ENCODE measurements around the gene SLC1A3. TPM values are rescaled to one million over a fixed set of nuclear protein-coding genes. Genes with fewer than 3 reads are reported as not detected.

Gene SLC1A3
- total RNA-seq, 1 experiment from 2014 or later, result 17.0 TPM

GRCh38 chr5:36655161-36655560 lies 48.8 kb downstream of the SLC1A3 start:
- DNase-seq (ENCODE audit: low read depth), result peak; percentile 28

- no peak for DNase-seq (ENCODE audit: low read depth)
Observed at GRCh38 chr5:36656556-36656955, 50.1 kb downstream of the SLC1A3 start.

GRCh38 chr5:36657563-36657995 lies 51.2 kb downstream of the SLC1A3 start:
- DNase-seq (ENCODE audit: low read depth), result peak; percentile 99

GRCh38 chr5:36658038-36658756 lies 51.8 kb downstream of the SLC1A3 start:
- DNase-seq (ENCODE audit: low read depth), result no peak

- DNase-seq (ENCODE audit: low read depth), result no peak
Observed at GRCh38 chr5:36659411-36659810, 53.0 kb downstream of the SLC1A3 start.

GRCh38 chr5:36660397-36661049 lies 54.1 kb downstream of the SLC1A3 start:
- no peak for DNase-seq (ENCODE audit: low read depth)

- no peak for DNase-seq (ENCODE audit: low read depth)
Observed at GRCh38 chr5:36661456-36662220, 55.2 kb downstream of the SLC1A3 start.

GRCh38 chr5:36662291-36662851 lies 56.0 kb downstream of the SLC1A3 start:
- no peak for DNase-seq (ENCODE audit: low read depth)

- peak; percentile 79 for DNase-seq (ENCODE audit: low read depth)
Observed at GRCh38 chr5:36664766-36665165, 58.4 kb downstream of the SLC1A3 start.

- no peak for DNase-seq (ENCODE audit: low read depth)
Observed at GRCh38 chr5:36665628-36666027, 59.2 kb downstream of the SLC1A3 start.

GRCh38 chr5:36666274-36666673 lies 59.9 kb downstream of the SLC1A3 start:
- DNase-seq (ENCODE audit: low read depth), result no peak

- DNase-seq (ENCODE audit: low read depth), result peak; percentile 37
Observed at GRCh38 chr5:36666986-36667385, 60.6 kb downstream of the SLC1A3 start.

- no peak for DNase-seq (ENCODE audit: low read depth)
Observed at GRCh38 chr5:36667824-36668223, 61.4 kb downstream of the SLC1A3 start.

GRCh38 chr5:36669015-36669651 lies 62.7 kb downstream of the SLC1A3 start:
- no peak for DNase-seq (ENCODE audit: low read depth)

- DNase-seq (ENCODE audit: low read depth), result no peak
Observed at GRCh38 chr5:36670548-36670947, 64.1 kb downstream of the SLC1A3 start.

GRCh38 chr5:36675282-36675681 lies 68.9 kb downstream of the SLC1A3 start:
- no peak for DNase-seq (ENCODE audit: low read depth)

GRCh38 chr5:36679221-36679989 lies 73.0 kb downstream of the SLC1A3 start:
- DNase-seq (ENCODE audit: low read depth), result no peak

- DNase-seq (ENCODE audit: low read depth), result no peak
Observed at GRCh38 chr5:36680066-36680465, 73.7 kb downstream of the SLC1A3 start.

GRCh38 chr5:36681711-36682110 lies 75.3 kb downstream of the SLC1A3 start:
- no peak for DNase-seq (ENCODE audit: low read depth)

GRCh38 chr5:36682499-36682898 lies 76.1 kb downstream of the SLC1A3 start:
- DNase-seq (ENCODE audit: low read depth), result no peak

GRCh38 chr5:36683821-36684434 lies 77.5 kb downstream of the SLC1A3 start:
- no peak for DNase-seq (ENCODE audit: low read depth)

All from M059J (cell line).